Measurements from ENCODE around the gene KRT12. TPM values are rescaled to one million over a fixed set of nuclear protein-coding genes. Genes with fewer than 3 reads are reported as not detected.

The KRT12 gene
- total RNA-seq, 5 donors from 2014 or later (not counting 1 experiment from before 2014, with no cell fraction given): 0.10 TPM; not detected in 4

- DNase-seq: no peak
- WGBS (ENCODE audit: insufficient coverage): no CpG with 5 or more reads among the region's 1 CpG
- POLR2A ChIA-PET: no interaction called here
- H3K36me3 ChIP-seq (ENCODE audit: control insufficient read depth in 2 of 2, extremely low read depth in 1 of 2, insufficient read depth in 1 of 2, low read length in 1 of 2): no peaks in the 10 kb centered on the region
- H3K9me3 ChIP-seq: no peaks in the 10 kb centered on the region
- Mint-ChIP-seq H3K4me3 (no peak overlapping the region), H3K27ac (no peak overlapping the region), H3K4me1 (no peaks in the 10 kb centered on the region), H3K36me3 (no peaks in the 10 kb centered on the region), H3K9me3 (no peaks in the 10 kb centered on the region), H3K27me3 (peaks cover 20 to 27% of the 10 kb centered on the region in 2 donors)
- no peak for ATAC-seq (replicated peaks in 1 of 4)
- peaks cover 0 to 9% of the 10 kb centered on the region in 2 experiments for H3K27me3 ChIP-seq (replicated peaks in 1 of 2; ENCODE audit: control insufficient read depth in 2 of 2, extremely low read depth in 1 of 2, insufficient read depth in 2 of 2, low read length in 1 of 2)
- H3K4me1 ChIP-seq (ENCODE audit: control insufficient read depth in 1 of 2, extremely low read depth in 1 of 2, insufficient read depth in 2 of 2, low read length in 2 of 2): no peaks in the 10 kb centered on the region
- no peak overlapping the region for H3K4me3 ChIP-seq (ENCODE audit: control insufficient read depth in 1 of 2, extremely low read depth in 1 of 2, low read length in 1 of 2)
- CTCF ChIA-PET: interaction anchor here (0.6 to 1.0 kb wide), 3 partner anchors 480 to 789 kb away, joined by 3 read pairs; no protein-coding TSS in a partner anchor
- H3K27ac ChIP-seq (ENCODE audit: low read length): no peak overlapping the region
Measured at GRCh38 chr17:40873801-40874200, 6.8 kb upstream of the KRT12 start.

- Histone ChIP-seq H3K4me3 (ENCODE audit: control insufficient read depth in 1 of 2, extremely low read depth in 1 of 2, low read length in 1 of 2) (no peak overlapping the region), H3K9me3 (no peaks in the 10 kb centered on the region), H3K27ac (ENCODE audit: low read length) (no peak overlapping the region), H3K36me3 (ENCODE audit: control insufficient read depth in 2 of 2, extremely low read depth in 1 of 2, insufficient read depth in 1 of 2, low read length in 1 of 2) (no peaks in the 10 kb centered on the region), H3K4me1 (ENCODE audit: control insufficient read depth in 1 of 2, extremely low read depth in 1 of 2, insufficient read depth in 2 of 2, low read length in 2 of 2) (no peaks in the 10 kb centered on the region), H3K27me3 (replicated peaks in 1 of 2; ENCODE audit: control insufficient read depth in 2 of 2, extremely low read depth in 1 of 2, insufficient read depth in 2 of 2, low read length in 1 of 2) (peaks cover 0 to 9% of the 10 kb centered on the region in 2 experiments)
- Mint-ChIP-seq H3K4me1 (no peaks in the 10 kb centered on the region), H3K27me3 (peaks cover 20 to 27% of the 10 kb centered on the region in 2 donors), H3K27ac (no peak overlapping the region), H3K36me3 (no peaks in the 10 kb centered on the region), H3K9me3 (no peaks in the 10 kb centered on the region), H3K4me3 (no peak overlapping the region)
- ATAC-seq (replicated peaks in 1 of 4) (no peak), DNase-seq (no peak)
- ChIA-PET POLR2A (no interaction called here), CTCF (interaction anchor here in 1 of 2 donors (0.6 kb wide), 1 partner anchor 479 kb away, joined by 3 read pairs; no protein-coding TSS in a partner anchor)
Measured at GRCh38 chr17:40873255-40873654, 6.2 kb upstream of the KRT12 start.

GRCh38 chr17:40872416-40872815 lies 5.4 kb upstream of the KRT12 start:
- Mint-ChIP-seq H3K27ac (no peak overlapping the region), H3K36me3 (no peaks in the 10 kb centered on the region), H3K4me1 (no peaks in the 10 kb centered on the region), H3K9me3 (no peaks in the 10 kb centered on the region), H3K27me3 (peaks cover 24 to 30% of the 10 kb centered on the region in 2 donors), H3K4me3 (no peak overlapping the region)
- Histone ChIP-seq H3K4me1 (ENCODE audit: control insufficient read depth in 1 of 2, extremely low read depth in 1 of 2, insufficient read depth in 2 of 2, low read length in 2 of 2) (no peaks in the 10 kb centered on the region), H3K9me3 (no peaks in the 10 kb centered on the region), H3K36me3 (ENCODE audit: control insufficient read depth in 2 of 2, extremely low read depth in 1 of 2, insufficient read depth in 1 of 2, low read length in 1 of 2) (no peaks in the 10 kb centered on the region), H3K27ac (ENCODE audit: low read length) (no peak overlapping the region), H3K27me3 (replicated peaks in 1 of 2; ENCODE audit: control insufficient read depth in 2 of 2, extremely low read depth in 1 of 2, insufficient read depth in 2 of 2, low read length in 1 of 2) (peaks cover 0 to 9% of the 10 kb centered on the region in 2 experiments), H3K4me3 (ENCODE audit: control insufficient read depth in 1 of 2, extremely low read depth in 1 of 2, low read length in 1 of 2) (no peak overlapping the region)
- DNase-seq: no peak
- no peak for ATAC-seq (replicated peaks in 1 of 4)
- CTCF ChIA-PET: no interaction called here
- POLR2A ChIA-PET: no interaction called here

- Mint-ChIP-seq H3K36me3 (no peaks in the 10 kb centered on the region), H3K9me3 (no peaks in the 10 kb centered on the region), H3K4me3 (no peak overlapping the region), H3K27me3 (peaks cover 33 to 37% of the 10 kb centered on the region in 2 donors), H3K4me1 (no peaks in the 10 kb centered on the region), H3K27ac (no peak overlapping the region)
- Histone ChIP-seq H3K4me1 (ENCODE audit: control insufficient read depth in 1 of 2, extremely low read depth in 1 of 2, insufficient read depth in 2 of 2, low read length in 2 of 2) (no peaks in the 10 kb centered on the region), H3K27me3 (replicated peaks in 1 of 2; ENCODE audit: control insufficient read depth in 2 of 2, extremely low read depth in 1 of 2, insufficient read depth in 2 of 2, low read length in 1 of 2) (peaks cover 0 to 14% of the 10 kb centered on the region in 2 experiments), H3K4me3 (ENCODE audit: control insufficient read depth in 1 of 2, extremely low read depth in 1 of 2, low read length in 1 of 2) (no peak overlapping the region), H3K36me3 (ENCODE audit: control insufficient read depth in 2 of 2, extremely low read depth in 1 of 2, insufficient read depth in 1 of 2, low read length in 1 of 2) (no peaks in the 10 kb centered on the region), H3K9me3 (no peaks in the 10 kb centered on the region), H3K27ac (ENCODE audit: low read length) (no peak overlapping the region)
- 100% methylated on average over 5 of the region's 7 CpGs for WGBS (ENCODE audit: insufficient coverage)
- no peak for DNase-seq
- ATAC-seq (replicated peaks in 1 of 4): no peak
- ChIA-PET POLR2A (no interaction called here), CTCF (interaction anchor here in 1 of 2 donors (0.6 to 0.7 kb wide), 3 partner anchors 24 to 160 kb away, joined by 3 to 4 read pairs (median 4); no protein-coding TSS in a partner anchor)
Measured at GRCh38 chr17:40871316-40871715, 4.3 kb upstream of the KRT12 start.

GRCh38 chr17:40870136-40870535 lies 3.1 kb upstream of the KRT12 start:
- DNase-seq (no peak), ATAC-seq (replicated peaks in 1 of 4) (no peak)
- Histone ChIP-seq H3K27me3 (replicated peaks in 1 of 2; ENCODE audit: control insufficient read depth in 2 of 2, extremely low read depth in 1 of 2, insufficient read depth in 2 of 2, low read length in 1 of 2) (peaks cover 0 to 14% of the 10 kb centered on the region in 2 experiments), H3K9me3 (no peaks in the 10 kb centered on the region), H3K27ac (ENCODE audit: low read length) (no peak overlapping the region), H3K4me1 (ENCODE audit: control insufficient read depth in 1 of 2, extremely low read depth in 1 of 2, insufficient read depth in 2 of 2, low read length in 2 of 2) (no peaks in the 10 kb centered on the region), H3K36me3 (ENCODE audit: control insufficient read depth in 2 of 2, extremely low read depth in 1 of 2, insufficient read depth in 1 of 2, low read length in 1 of 2) (no peaks in the 10 kb centered on the region), H3K4me3 (ENCODE audit: control insufficient read depth in 1 of 2, extremely low read depth in 1 of 2, low read length in 1 of 2) (no peak overlapping the region)
- Mint-ChIP-seq H3K4me3 (no peak overlapping the region), H3K27ac (no peak overlapping the region), H3K9me3 (no peaks in the 10 kb centered on the region), H3K36me3 (no peaks in the 10 kb centered on the region), H3K27me3 (peaks cover 38% of the 10 kb centered on the region in 2 donors), H3K4me1 (no peaks in the 10 kb centered on the region)
- ChIA-PET POLR2A (no interaction called here), CTCF (interaction anchor here in 1 of 2 donors (0.6 kb wide), 1 partner anchor 547 kb away, joined by 3 read pairs; no protein-coding TSS in a partner anchor)
- 71% methylated on average over 1 of the region's 4 CpGs for WGBS (ENCODE audit: insufficient coverage)

- no peak overlapping the region for H3K27ac ChIP-seq (ENCODE audit: low read length)
- WGBS (ENCODE audit: insufficient coverage): 90% methylated on average over 11 of the region's 14 CpGs
- no peaks in the 10 kb centered on the region for H3K4me1 ChIP-seq (ENCODE audit: control insufficient read depth in 1 of 2, extremely low read depth in 1 of 2, insufficient read depth in 2 of 2, low read length in 2 of 2)
- no peak overlapping the region for H3K4me3 ChIP-seq (ENCODE audit: control insufficient read depth in 1 of 2, extremely low read depth in 1 of 2, low read length in 1 of 2)
- peaks cover 0 to 18% of the 10 kb centered on the region in 2 experiments for H3K27me3 ChIP-seq (replicated peaks in 1 of 2; ENCODE audit: control insufficient read depth in 2 of 2, extremely low read depth in 1 of 2, insufficient read depth in 2 of 2, low read length in 1 of 2)
- no peaks in the 10 kb centered on the region for H3K36me3 ChIP-seq (ENCODE audit: control insufficient read depth in 2 of 2, extremely low read depth in 1 of 2, insufficient read depth in 1 of 2, low read length in 1 of 2)
- CTCF ChIA-PET: no interaction called here
- Mint-ChIP-seq H3K4me3 (no peak overlapping the region), H3K4me1 (no peaks in the 10 kb centered on the region), H3K36me3 (no peaks in the 10 kb centered on the region), H3K27me3 (peaks cover 21 to 32% of the 10 kb centered on the region in 2 donors), H3K27ac (no peak overlapping the region), H3K9me3 (no peaks in the 10 kb centered on the region)
- no peak for DNase-seq
- no peaks in the 10 kb centered on the region for H3K9me3 ChIP-seq
- POLR2A ChIA-PET: no interaction called here
- ATAC-seq (replicated peaks in 1 of 4): no peak
Measured at GRCh38 chr17:40864661-40865390, 2.2 kb downstream of the KRT12 start.
